ENCODE data around the gene FAM169A. TPM values are rescaled to one million over a fixed set of nuclear protein-coding genes. Genes with fewer than 3 reads are reported as not detected.

Gene FAM169A
- total RNA-seq, 1 donor from 2014 or later, result 23.8 TPM

DNA sequence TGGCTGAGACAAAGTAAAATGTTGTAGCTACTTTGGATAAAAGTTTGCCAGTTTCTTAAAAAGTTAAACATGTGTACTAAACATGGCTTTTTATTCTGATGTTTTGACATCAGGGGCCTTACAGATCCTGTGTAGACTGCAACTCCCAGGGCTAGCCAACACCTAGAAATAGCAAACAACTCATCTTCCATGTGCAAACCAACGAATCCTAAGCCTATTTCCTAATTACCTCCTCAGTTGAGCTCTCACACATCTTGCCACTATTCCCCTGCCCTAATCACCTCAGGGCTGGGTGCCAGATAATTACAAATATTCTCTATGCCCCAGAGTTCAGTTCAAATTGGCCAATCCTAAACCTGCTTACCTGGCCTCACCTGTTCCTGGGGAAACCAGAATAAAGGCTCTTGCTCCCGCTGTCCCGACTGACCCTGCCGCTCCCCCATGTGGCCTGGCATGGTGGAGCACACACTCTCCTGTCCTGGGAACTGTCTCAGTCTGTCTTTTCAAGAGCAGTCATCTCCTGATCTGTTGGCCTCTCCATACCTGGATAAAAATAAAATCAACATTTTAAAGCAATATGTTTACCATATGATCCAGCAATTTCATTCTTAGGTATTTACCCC, 37.1 kb upstream of the FAM169A start:
- Histone ChIP-seq H3F3A (ENCODE audit: low read depth) (no peaks in the 10 kb centered on the region), H3K4me2 (no peak overlapping the region), H4K20me1 (ENCODE audit: low read depth) (no peaks in the 10 kb centered on the region), H3K4me1 (no peaks in the 10 kb centered on the region), H3K9ac (no peak overlapping the region), H3K27ac (no peak overlapping the region), H2AFZ (replicated peaks) (peak overlapping the region; percentile 63), H3K27me3 (no peaks in the 10 kb centered on the region), H3K4me3 (no peak overlapping the region), H3K79me2 (ENCODE audit: low read depth) (no peaks in the 10 kb centered on the region), H3K36me3 (no peaks in the 10 kb centered on the region), H3K9me3 (ENCODE audit: low read depth) (no peaks in the 10 kb centered on the region)
- Mint-ChIP-seq H3K9me3 (peaks cover under 1% of the 10 kb centered on the region), H3K27me3 (ENCODE audit: insufficient read depth, low read depth) (peaks cover 3% of the 10 kb centered on the region), H3K4me3 (no peak overlapping the region), H3K4me1 (no peaks in the 10 kb centered on the region), H3K27ac (no peak overlapping the region), H3K36me3 (no peaks in the 10 kb centered on the region)
- peak; percentile 55 for DNase-seq (ENCODE audit: low spot score)
- TF ChIP-seq EZH2phosphoT487 (IDR thresholded peaks at IDR 0.05), result no peak
- TF ChIP-seq EZH2 (IDR thresholded peaks at IDR 0.05), result no peak
- TF ChIP-seq CTCF (IDR thresholded peaks at IDR 0.05), result peak; percentile 69

GRCh38 chr5:74897049-74897448, 30.9 kb upstream of the FAM169A start:
- no peak for TF ChIP-seq EZH2 (IDR thresholded peaks at IDR 0.05)
- no peak for TF ChIP-seq EZH2phosphoT487 (IDR thresholded peaks at IDR 0.05)
- no peak for TF ChIP-seq CTCF (IDR thresholded peaks at IDR 0.05)
- Histone ChIP-seq H3K79me2 (ENCODE audit: low read depth) (no peaks in the 10 kb centered on the region), H3K4me1 (no peaks in the 10 kb centered on the region), H3K4me2 (no peak overlapping the region), H3K4me3 (no peak overlapping the region), H3K9me3 (ENCODE audit: low read depth) (no peaks in the 10 kb centered on the region), H4K20me1 (ENCODE audit: low read depth) (no peaks in the 10 kb centered on the region), H3F3A (ENCODE audit: low read depth) (no peaks in the 10 kb centered on the region), H2AFZ (replicated peaks) (no peak overlapping the region), H3K27ac (no peak overlapping the region), H3K36me3 (no peaks in the 10 kb centered on the region), H3K9ac (no peak overlapping the region), H3K27me3 (no peaks in the 10 kb centered on the region)
- Mint-ChIP-seq H3K4me1 (no peaks in the 10 kb centered on the region), H3K4me3 (no peak overlapping the region), H3K36me3 (no peaks in the 10 kb centered on the region), H3K9me3 (peaks cover 6% of the 10 kb centered on the region), H3K27ac (no peak overlapping the region), H3K27me3 (ENCODE audit: insufficient read depth, low read depth) (peaks cover 2% of the 10 kb centered on the region)
- DNase-seq (ENCODE audit: low spot score), result no peak

DNA sequence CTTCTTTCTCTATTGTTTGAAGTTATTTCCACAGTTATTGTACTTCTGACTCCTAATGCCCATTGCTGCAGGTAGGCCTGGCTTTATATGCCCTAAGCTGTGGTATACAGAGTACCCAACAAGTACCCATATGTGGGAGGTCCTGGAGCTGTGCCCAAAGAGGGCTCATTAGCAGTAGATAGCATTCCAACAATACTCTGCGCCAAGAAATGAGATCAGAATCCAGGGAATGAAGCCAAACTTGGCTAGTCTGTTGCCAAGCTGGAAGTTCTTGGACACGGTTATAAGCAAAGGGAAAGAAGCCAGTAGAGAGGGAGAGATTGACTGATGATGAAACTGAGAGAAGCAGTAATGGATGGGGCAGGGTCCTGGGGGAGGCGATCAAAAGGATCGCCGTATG, 29.7 kb upstream of the FAM169A start:
- no peaks in the 10 kb centered on the region for H3K4me1 Mint-ChIP-seq
- peaks cover 6% of the 10 kb centered on the region for H3K9me3 Mint-ChIP-seq
- Histone ChIP-seq H3K36me3 (no peaks in the 10 kb centered on the region), H3K9me3 (ENCODE audit: low read depth) (no peaks in the 10 kb centered on the region), H3K4me1 (no peaks in the 10 kb centered on the region), H4K20me1 (ENCODE audit: low read depth) (no peaks in the 10 kb centered on the region), H3K9ac (no peak overlapping the region), H3K4me3 (no peak overlapping the region), H2AFZ (replicated peaks) (no peak overlapping the region), H3K79me2 (ENCODE audit: low read depth) (no peaks in the 10 kb centered on the region), H3K4me2 (no peak overlapping the region), H3K27ac (no peak overlapping the region), H3K27me3 (no peaks in the 10 kb centered on the region), H3F3A (ENCODE audit: low read depth) (no peaks in the 10 kb centered on the region)
- H3K27ac Mint-ChIP-seq, result no peak overlapping the region
- no peak overlapping the region for H3K4me3 Mint-ChIP-seq
- H3K27me3 Mint-ChIP-seq (ENCODE audit: insufficient read depth, low read depth), result no peaks in the 10 kb centered on the region
- no peaks in the 10 kb centered on the region for H3K36me3 Mint-ChIP-seq
- no peak for TF ChIP-seq EZH2 (IDR thresholded peaks at IDR 0.05)
- no peak for TF ChIP-seq CTCF (IDR thresholded peaks at IDR 0.05)
- TF ChIP-seq EZH2phosphoT487 (IDR thresholded peaks at IDR 0.05), result no peak
- no peak for DNase-seq (ENCODE audit: low spot score)
